GM19468 (cell line): ENCODE results near the gene GSTA4.

Experiments
- ATAC-seq: cut with Tn5 transposase; IDR thresholded peaks from one replicate; pipeline ENCODE4 v1.9.1; 2021; ENCODE audit warnings: mild to moderate bottlenecking, moderate library complexity, moderate number of reproducible peaks; ENCODE audit not compliant: unreplicated experiment; ENCODE audit errors: extremely low read depth

Gene GSTA4

DNA sequence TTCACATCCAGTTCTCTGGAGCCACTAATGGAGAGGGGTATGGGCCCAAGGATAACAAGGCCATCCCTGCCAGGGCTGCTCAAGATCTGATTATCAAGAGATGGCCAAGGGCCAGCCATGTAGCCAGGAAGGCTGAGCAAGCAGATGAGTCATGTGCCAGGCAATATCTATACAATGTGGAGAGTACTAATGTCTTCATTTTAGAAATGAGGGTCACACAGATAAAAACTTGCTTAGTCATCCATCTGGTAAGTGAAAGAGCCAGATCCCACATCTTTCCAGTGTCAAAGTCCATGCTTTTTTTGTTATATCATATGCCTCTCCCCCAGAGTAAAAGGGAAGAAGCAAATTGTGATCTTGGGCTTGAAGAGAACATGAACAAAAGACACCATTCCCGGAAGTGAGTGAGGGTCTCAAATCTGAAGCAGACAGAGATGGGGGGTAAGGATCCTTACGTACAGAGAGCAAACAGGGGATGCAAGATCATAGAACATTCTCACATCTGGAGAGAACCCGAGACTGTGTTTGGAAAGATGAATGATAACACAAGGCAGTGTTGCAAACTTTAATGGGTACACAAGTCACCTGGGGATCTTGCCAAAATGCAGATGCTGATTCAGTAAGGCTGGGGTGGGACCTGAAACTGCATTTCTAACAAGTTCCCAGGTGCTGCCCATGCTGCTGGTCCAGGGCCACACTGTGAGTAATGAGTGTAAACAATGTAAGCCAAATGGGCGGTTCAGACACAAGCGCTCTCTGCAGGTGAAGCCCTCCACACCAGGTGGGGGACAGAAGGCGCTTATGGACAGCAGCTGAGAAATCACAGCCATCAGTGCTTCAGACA, 65.5 kb downstream of the GSTA4 start:
- no peak for ATAC-seq
